GM21528 (cell line): ENCODE data around the gene TBC1D2.
"Not testable (repeated sequence)": the region's sequence is repeated elsewhere in the genome, so short reads cannot be mapped to it uniquely, and the experiment has no call there.

Experiments
- ATAC-seq: cut with Tn5 transposase; IDR thresholded peaks from one replicate; pipeline ENCODE4 v1.9.1; 2021; ENCODE audit warnings: mild to moderate bottlenecking, moderate library complexity; ENCODE audit not compliant: unreplicated experiment, low FRiP score

The TBC1D2 gene

GRCh38 chr9:98275159-98275558, 19.7 kb upstream of the TBC1D2 start:
- ATAC-seq: no peak

GRCh38 chr9:98272083-98272482, 16.6 kb upstream of the TBC1D2 start:
- ATAC-seq: no peak

- no peak for ATAC-seq
Measured at GRCh38 chr9:98271479-98271878, 16.0 kb upstream of the TBC1D2 start.

GRCh38 chr9:98270284-98270683, 14.8 kb upstream of the TBC1D2 start:
- ATAC-seq: not testable (repeated sequence)

GRCh38 chr9:98269652-98270051, 14.2 kb upstream of the TBC1D2 start:
- not testable (repeated sequence) for ATAC-seq

GRCh38 chr9:98267556-98267955, 12.1 kb upstream of the TBC1D2 start:
- ATAC-seq: not testable (repeated sequence)

- ATAC-seq: no peak
Measured at GRCh38 chr9:98264516-98264915, 9.1 kb upstream of the TBC1D2 start.

GRCh38 chr9:98263482-98264357, 8.3 kb upstream of the TBC1D2 start:
- no peak for ATAC-seq

GRCh38 chr9:98263080-98263479, 7.6 kb upstream of the TBC1D2 start:
- ATAC-seq: no peak

GRCh38 chr9:98262056-98262455, 6.6 kb upstream of the TBC1D2 start:
- no peak for ATAC-seq

GRCh38 chr9:98260635-98261034, 5.2 kb upstream of the TBC1D2 start:
- ATAC-seq: no peak

GRCh38 chr9:98259791-98260190, 4.3 kb upstream of the TBC1D2 start:
- ATAC-seq: no peak

- ATAC-seq: no peak
Measured at GRCh38 chr9:98256756-98257155, 1.3 kb upstream of the TBC1D2 start.

GRCh38 chr9:98255061-98255577, 330 bp downstream of the TBC1D2 start:
- ATAC-seq: peak; percentile 6

GRCh38 chr9:98254228-98255060, 1.0 kb downstream of the TBC1D2 start:
- no peak for ATAC-seq

GRCh38 chr9:98253565-98253964, 1.9 kb downstream of the TBC1D2 start:
- ATAC-seq: no peak

GRCh38 chr9:98251551-98251950, 3.9 kb downstream of the TBC1D2 start:
- ATAC-seq: no peak

- ATAC-seq: no peak
Measured at GRCh38 chr9:98249771-98250170, 5.7 kb downstream of the TBC1D2 start.

GRCh38 chr9:98248737-98249474, 6.5 kb downstream of the TBC1D2 start:
- ATAC-seq: no peak

- ATAC-seq: no peak
Measured at GRCh38 chr9:98247831-98248657, 7.4 kb downstream of the TBC1D2 start.
